Hematopoietic multipotent progenitor cell treated with erythropoietin and hydrocortisone succinate and interleukin-3 and kit ligand, for 6 days (in vitro differentiated cells): ENCODE data around the gene TRAM2.

Source experiments
- DNase-seq: peaks from one replicate; pipeline ENCODE4 v3.0.0-alpha.2; 2015

Gene TRAM2

DNA sequence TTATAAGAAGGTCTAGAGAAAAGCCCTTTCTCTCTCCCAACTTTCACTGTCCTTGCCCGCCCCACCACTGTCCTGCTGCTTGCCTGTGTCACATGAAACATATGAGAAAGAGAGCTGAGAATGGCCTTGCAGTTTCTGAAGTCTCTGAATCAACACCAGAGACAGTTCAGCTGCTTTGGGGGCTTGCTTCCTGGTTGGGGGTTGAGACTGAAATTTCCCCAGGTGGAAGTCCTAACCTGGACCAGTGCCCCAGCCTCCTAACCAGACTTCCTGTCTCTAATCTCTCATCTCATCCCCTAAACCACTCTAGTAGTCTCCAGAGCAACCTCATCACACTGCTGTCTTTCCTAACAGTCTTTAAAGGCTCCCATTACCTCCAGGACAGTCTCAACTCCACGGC is 10.7 kb downstream of the TRAM2 start:
- no peak for DNase-seq

DNA sequence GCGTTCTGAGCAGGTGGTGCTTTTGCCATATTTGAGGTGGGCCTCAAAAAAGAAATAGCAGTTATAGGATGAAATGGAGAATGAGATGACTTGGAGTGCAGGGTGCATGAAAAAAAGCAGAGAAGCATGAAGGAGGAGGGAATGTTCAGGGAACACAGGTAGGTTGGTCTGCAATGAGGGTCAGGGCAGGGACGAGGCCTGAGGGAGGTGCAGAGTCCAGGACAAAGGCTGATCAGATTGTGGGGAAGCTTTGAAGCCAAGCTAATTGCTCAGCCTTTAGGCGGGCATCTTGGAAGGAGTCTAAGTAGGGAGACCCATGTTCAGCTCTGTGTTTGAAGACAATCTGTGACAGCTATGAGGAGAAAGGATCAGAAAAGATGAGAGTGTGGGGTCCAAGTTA is 12.0 kb downstream of the TRAM2 start:
- DNase-seq = no peak

DNA sequence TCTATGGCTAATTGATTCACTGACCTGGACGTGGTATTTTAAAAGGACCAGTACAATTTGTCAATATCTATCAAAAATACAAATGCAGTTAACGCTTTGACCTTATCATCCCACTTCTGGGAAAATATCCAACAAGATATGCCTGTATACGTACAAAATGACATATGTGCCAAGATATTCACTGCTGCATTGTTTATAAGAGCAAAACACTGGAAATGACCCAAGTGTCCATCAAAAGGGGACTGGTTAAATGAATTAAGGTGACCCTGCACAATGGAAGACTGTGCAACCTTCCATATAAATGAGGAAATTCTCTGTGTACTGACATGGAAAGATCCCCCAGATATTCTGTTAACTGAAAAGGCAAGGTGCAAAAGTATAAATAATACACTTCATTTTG is 13.9 kb downstream of the TRAM2 start:
- DNase-seq = no peak

DNA sequence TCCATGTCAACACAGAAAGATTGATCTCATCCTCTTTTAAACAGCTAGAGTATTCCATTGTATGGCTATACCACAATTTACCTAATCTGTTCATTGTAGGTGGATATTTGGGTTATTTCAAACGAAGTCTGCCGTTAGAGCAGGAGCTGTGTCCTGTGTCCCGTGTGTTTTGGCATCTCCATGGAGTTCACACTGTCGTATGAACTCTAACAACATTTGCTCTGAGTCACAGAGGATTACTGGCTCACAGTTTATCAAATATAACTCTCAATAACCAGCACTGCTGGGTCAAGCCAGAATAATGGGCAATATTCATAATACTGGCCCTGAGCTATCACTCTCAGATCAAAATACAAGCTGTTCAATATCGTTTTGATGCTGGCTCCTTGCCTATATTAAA is 16.4 kb downstream of the TRAM2 start:
- no peak for DNase-seq

DNA sequence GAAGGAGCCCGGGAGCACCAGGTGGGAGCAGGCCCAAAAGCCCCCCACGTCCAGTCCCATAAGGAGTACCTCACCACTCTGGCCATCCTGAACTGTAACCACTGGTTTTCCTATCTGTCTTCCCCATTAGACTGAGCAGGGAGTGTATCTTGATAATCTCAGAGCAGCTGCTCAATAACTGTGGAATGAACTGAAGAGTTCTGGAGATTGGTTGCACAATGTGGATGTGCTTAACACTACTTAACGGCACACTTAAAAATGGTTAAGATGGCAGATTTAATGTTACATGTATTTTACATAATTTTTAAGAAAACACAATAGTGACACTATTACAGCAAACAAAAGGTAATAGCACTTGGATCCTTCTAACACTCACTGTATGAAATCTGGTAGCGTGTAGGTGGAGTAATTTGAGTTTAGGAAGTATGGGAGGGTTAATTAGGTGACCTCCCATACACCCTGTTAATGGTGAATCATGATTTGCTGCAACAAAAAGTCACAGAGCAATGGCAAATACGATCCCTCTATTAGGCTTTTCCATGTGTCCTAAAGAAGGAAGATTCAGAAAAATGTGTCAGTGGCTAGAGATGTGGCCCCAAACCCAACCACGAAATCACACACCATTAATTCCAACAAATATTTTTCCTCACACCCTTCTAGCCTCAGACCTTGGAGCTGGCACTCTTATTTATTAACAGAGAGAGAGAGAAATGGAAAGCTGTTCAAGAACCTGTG is 18.4 kb downstream of the TRAM2 start:
- no peak for DNase-seq

DNA sequence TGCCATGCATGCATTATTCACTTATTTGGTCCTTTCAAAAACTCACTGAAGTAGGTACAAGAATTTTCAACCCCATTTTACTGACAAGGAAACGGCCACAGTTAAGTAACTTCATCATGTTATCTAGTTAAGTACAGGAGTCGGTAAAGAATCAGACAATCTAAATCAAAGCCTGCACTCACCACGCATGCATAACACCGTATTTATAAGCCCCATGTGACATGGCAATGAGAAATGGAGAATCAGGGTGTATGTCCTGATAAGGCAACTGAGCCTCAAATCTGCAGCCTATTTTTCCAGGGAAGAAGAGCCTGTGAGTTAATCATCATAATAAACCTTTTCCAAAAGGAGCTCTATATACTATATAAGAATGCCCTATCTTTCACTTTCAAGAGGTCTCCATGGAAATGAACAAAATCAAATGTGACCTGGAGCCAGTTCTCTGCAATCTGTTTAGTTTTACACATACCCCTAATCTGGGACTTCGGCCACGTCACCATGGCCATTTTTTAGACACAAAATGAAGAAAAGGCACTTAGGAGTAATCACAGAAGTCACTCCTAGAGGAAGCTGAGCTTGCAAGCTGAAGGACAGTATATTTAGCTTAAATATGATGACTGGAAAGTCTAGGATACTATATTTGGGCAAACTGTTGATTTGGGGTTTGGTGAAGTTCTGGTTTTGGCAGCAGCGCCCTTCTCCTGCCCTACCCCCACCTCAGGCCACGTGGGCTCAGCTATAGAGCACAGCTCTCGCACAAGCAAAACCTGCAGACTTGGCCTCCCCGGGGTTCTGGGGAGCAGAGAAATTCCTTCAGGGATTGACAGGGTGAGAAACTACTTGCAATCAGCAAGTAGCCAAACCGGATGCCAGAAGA is 19.2 kb downstream of the TRAM2 start:
- DNase-seq = peak; percentile 33

DNA sequence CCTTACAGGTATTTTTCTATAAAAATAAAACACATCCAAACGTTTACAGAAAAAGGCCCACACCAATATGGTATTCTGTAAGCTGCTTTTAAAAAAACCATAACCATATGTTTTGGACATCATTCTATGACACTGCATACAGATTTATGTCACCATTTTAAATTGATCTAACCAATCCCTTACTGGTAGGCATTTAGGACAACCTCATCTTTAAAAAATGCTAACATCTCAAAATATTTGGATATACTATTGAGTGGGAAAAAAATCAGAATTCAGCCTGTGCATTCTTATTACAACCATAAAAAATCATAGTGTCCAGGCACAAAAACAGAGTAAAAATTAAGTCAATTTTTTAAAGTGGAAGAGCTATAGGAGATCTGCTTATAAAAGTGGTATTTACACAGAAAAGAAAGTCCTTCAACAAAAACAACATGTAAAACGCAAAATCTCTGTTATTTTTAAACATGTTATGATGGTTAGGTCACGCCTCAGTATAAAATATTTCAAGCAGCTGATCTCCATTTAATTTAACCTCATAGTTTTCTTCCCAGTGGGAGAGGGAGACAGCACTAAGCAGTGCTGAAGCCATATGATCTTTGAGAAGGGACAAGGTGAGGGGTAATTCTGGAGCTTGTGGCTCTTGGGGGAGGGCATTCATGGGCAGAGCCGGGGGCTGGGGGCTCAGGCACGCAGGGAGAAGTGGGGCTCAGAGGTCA is 21.2 kb downstream of the TRAM2 start:
- DNase-seq = no peak

DNA sequence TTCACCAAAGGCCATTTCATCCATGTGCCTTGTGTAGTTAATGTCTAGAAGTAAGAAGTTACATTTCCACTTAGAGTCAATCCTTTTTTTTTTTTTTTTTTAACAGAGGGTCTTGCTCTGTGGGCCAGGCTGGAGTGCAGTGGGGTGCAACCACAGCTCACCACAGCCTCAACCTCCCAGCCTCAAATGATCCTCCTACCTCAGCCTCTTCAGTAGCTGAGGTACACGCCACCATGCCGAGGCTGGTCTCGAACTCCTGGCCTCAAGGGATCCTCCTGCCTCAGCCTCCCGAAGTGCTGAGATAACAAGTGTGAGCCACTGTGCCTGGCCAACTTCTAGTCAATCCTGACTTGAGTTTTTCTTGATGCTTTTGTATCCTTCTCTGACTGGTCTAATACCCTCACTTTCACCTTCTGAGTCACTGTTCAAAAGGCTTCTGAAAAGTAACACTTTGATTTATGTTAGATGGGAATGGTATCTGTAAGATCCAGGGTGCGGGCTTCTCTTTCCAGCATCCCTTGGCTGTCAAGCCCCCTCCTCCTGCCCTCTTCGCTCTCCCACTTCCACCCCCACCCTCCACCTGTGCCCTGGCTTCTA is 22.1 kb downstream of the TRAM2 start:
- DNase-seq = no peak

DNA sequence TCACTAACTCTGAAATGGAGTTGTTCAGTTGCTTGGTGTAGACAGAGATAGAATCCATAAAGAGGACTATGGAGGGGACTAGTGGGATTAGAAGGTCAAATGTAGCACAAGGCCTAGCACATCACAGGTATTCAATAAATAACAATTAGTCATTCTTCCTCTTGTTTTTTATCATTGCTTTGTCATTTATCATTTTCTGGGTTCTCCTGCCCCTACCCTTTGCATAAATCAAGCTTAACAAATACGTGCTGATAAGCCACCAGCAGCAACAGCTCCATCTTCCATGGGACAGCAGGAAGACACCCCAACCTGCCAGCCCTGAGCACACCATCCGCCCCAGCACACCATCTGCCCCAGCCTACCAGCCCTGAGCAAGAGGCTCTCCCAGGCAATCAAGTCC is 23.1 kb downstream of the TRAM2 start:
- DNase-seq = no peak

DNA sequence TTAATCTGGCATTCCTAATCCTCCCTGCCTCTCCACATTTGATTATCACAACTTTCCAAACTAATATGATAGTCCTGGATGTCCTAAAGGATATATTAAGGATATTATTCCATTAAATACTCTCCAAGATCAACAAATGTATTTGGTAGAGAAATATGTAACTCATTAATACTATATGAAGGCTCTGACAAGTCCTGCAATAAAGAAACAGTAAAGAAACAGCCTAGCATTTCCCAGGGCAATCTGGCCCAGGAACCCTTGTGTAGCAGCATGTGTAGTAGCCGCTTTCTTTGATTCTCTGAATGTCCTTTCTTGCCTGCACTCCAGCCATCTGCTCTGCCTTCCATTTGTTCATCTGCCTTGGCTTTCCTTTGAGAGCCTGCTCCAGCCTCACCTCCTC is 23.7 kb downstream of the TRAM2 start:
- no peak for DNase-seq

DNA sequence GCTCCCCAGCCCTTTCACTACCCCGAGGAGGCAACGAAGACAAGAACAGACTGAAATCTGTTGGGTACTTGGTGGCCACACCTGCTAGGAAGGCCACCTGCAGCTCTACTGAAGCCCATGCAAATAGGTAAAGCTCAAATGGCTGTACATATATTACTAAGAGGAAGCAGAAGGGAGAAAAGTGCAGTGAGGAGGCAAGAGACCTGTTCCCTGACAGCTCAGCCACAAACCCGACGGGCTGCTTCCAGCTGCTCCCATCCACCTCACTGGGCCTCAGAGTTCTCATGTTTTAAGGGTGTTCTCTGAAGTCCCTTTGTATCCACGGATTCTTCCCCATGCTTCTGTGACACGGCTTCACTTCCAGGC is 24.6 kb downstream of the TRAM2 start:
- no peak for DNase-seq

DNA sequence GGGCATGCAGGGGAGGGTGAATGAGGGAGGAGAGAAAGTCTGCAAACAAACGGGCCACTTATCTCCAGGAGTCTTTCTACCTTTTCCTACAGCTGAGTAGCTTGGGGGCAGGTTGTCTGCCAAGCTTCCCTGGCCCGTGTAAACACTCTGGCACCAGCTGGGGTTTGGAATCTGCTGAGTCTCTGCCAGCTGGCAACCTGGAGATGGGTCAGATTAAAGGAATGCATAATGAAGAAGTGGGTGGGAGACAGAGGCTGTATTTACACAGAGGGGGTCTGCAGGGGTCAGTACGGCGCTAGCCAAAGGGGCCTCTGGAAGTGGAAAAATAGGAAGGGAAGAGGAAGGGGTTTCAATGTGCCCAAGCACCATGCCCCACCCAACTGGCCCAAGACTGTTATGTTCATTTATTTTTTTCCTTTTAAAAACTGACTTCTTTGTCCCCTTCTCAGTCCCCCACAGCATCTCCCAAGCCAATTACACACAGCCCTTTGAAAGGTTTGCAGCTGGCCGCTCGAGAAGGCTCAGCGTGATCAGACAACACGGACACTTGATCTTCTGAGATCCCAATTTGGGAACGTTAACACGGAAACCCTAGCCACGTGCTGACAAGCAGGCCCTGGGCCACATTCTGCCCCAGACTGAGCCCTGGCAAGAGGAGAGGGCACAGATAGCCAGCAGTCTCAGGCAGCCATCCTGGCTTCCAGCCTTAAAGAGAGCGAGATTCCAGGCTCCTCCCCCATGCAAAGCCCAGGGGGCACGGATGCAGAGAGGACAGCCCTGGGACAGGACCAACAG is 25.2 kb downstream of the TRAM2 start:
- DNase-seq = no peak

DNA sequence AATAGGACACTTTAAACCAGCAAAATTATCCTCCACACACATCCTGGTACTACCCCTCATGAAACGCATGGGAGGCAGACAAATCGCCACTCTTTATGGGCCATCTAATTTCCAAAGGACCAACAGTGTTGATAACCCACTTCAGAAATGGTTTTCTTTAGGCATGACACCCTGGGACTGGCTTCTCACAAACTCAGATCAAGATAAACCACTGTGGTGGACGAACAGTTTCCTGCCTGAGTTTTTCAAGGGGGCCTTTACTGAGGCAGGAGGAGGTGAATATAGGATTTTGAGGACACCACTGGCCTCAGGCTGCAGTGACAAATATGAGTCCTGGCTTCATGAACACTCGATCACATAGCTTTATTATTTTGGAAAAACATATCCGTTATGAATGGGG is 26.0 kb downstream of the TRAM2 start:
- DNase-seq = peak; percentile 51

DNA sequence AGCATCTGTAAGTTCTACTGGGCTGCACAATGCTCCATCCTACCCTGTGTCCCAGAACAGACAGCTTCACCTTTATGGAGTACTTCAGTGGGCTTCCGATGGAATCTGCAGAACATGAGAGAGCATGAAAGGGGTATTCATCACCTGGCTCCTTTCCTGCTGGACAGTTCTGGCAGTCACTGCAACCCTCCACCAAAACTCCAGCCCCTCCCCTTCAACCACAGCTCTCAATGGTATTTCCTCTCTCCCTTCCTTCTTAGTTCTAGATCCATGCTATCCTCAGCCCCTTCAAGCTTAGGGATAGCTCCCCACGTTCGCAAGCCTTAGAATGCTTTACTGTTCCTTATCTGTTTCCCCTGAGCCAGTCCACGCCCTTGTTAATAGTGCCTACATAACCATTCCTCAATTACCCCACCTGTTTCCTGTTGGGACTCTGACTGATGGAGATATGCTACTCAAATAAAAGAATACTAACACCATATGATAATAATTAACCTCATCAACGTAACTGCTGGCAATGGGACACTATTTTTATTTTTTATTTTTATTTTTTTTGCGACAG is 26.8 kb downstream of the TRAM2 start:
- peak; percentile 41 for DNase-seq

DNA sequence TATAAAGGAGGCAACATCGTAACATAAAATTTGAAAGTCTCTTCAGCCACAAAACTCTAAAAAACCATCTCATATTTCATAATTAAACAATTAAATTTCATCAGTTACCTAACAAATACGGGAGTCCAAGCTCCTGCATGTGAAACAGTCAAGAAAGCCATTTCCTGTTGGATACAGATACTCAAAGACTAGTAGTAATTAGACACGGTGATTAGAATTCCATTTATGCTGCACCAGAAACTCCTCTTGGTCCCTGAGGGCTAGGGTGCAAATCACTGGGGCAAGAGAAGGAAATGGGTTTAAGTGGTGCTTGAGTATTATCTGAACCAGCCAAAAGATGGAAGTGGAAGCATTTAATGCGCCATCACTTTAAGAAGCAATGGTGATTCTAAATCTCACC is 27.4 kb downstream of the TRAM2 start:
- DNase-seq = no peak

DNA sequence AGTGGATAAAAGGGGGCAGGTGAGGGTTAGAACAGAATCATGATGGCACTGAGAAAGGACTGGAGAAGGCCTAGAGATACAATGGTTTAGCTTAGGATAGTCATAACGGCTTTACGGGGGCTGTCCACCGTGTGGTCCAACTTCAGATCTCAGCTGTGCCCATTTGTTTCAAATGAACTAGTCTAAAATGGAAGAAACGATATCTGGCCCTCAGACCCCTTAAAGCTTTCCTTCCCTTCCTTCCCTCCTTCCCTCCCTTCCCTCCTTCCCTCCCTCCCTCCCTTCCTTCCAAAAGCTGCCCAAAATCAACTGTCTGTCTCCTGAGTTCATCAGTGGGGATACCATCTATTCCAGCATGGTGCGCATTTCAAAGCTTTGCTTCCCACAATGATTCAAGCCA is 27.9 kb downstream of the TRAM2 start:
- no peak for DNase-seq

DNA sequence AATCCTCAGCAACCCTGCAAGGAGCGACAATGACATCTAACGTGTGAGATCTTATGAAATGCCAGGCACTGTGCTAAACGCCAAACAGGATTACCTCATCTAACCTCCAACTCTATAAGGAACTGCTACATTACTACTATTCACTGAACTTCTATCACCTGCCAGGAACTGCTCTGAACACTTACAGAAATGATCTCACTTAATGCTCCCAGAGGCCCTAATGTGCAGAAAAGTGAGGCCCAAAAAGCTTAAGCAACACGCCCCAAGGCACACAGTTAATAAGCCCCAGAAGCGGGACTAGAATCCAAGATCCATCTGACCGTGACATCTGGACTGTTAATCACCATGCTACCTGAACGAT is 28.5 kb downstream of the TRAM2 start:
- DNase-seq = no peak

DNA sequence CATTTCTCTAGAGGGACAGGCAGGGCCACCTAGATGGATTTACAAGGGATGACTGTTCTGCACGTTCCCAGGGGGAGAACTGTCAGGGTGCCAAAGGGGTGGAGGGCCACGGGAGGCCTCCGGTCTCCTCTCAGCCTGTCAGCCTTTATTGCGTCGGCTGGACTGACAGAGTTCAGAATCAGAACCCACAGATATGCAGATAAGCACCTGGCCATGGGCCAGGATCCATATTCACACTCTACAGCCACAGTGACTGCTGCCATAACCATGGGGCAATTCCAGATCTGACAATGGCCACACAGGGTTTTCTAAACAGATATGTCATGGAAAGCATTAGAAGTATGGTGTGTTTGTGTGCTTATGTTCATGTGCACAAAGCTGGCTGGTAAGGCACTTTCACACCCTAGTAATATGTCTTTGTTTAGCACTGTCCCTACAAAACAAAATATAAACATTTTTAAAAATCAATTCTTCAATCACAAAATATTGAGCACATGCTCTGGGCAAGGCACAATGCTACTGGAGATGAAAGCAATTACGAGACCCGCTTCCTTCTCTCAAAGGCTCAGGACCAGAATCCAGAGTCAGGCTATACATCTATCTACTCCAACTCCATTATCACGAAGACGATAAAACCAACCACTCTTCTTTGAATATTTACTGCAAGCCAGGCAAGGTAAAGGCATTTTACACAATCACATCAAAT is 29.1 kb downstream of the TRAM2 start:
- no peak for DNase-seq

DNA sequence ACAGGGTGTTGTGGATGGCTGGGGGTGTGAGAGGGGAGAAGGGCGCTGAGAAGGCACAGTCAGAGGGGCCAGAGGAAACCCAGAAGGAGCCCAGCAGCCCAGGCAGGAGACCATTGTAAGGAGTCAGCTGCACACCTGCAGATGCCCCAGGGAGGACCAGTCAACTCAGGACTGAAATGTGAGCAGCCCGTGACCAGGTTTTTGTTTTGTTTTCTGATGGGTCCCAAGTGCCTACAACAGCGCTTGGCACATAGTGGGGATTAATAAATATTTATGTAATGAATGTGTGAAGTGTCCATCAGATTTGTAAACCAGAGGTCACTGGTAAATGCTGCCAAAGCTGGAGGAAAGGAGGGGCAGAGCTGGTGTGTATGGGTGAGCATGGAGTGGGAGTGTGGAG is 30.2 kb downstream of the TRAM2 start:
- no peak for DNase-seq

DNA sequence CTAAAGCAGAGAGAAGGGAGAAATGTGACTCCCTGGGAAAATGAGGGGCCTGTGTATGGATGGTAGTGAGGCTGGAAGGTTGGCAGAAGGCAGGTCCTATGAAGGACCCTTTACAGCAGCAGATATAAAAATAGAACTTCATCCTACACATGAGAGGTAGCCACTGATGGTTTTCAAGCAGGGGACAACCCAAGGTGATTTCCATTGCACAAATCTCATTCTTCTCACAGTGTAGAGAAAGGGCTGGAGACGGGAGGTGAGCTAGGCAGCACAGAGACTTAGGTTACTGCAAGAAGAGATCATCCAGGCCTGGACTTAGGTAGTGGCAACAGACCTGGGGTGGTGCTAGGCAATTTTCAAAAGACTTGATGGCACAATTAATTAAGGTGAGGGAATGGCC is 30.7 kb downstream of the TRAM2 start:
- DNase-seq = no peak

DNA sequence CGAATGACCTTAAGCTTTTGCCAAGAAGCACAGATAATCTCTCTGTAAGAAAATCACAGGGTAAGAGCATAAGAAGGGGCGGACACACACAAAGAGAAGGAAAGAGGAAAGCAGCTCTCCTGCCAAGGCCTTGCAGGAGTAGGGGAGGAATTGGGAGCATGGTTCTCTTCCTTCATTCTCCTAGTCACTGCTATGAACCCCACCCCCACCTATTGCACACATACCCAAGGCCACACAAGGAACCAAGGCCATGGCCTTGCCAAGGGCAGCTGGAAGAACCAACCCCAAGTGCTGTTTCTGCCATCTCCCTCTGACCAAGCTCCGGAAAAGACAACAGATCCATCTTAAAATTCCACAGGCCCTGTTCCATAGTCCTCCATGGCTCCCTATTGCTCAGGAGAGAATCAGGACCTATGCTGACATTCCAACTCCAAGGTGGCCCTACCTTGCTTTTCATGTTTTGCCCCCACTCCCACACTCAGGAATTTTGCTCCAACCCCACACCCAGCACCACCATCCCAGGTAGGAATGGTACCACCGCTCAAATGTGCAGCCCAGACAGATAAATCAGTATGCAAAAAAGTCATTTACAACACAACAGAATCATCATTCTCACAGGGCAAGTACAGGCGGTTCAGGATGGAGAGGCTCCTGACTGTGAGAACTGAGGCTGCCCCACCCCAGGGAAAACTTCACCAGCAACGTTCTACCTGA is 31.3 kb downstream of the TRAM2 start:
- DNase-seq = no peak
